Measurements from ENCODE around the gene CFAP206.
"Not testable (repeated sequence)": the region's sequence is repeated elsewhere in the genome, so short reads cannot be mapped to it uniquely, and the experiment has no call there.

CFAP206 gene

DNA sequence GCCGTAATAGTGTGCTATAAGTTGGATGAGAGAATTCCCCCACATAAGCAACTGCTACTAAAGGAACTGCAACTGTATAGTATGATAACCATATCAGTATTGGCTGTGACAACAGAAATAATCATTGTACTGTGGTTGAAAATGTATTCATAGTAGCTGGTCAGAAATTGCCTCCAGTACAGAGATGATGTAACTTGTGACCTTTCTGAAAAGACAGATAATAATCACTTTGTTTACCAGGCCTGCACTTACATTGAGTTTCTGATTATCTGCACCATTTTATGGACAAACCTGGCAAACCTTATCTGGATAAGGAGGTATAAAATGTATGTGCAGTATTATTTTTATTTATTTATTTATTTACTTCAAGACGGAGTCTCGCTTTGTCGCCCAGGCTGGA, 19.0 kb downstream of the CFAP206 start:
- no peak for DNase-seq (ENCODE audit: low read depth)

- no peak for DNase-seq (ENCODE audit: low read depth)
Measured at GRCh38 chr6:87430499-87430898, 22.7 kb downstream of the CFAP206 start.

DNA sequence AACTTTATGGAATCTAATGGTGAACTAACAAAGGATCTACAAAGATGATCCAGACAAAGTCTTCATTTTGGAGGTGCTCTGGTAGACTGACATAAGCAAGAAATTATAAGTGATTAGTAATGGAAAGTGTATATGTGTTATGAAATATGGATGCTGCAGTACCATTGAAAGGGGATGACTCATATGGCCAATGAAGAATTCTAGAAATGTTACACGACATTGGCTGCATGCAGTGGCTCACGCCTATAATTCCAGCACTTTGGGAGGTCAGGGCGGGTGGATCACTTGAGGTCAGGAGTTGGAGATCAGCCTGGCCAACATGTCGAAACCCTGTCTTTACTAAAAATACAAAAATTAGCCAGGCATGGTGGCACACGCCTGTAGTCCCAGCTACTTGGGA, 23.5 kb downstream of the CFAP206 start:
- DNase-seq (ENCODE audit: low read depth): no peak

GRCh38 chr6:87436435-87436834, 28.7 kb downstream of the CFAP206 start:
- DNase-seq (ENCODE audit: low read depth): peak; percentile 9

GRCh38 chr6:87441711-87442110, 33.9 kb downstream of the CFAP206 start:
- no peak for DNase-seq (ENCODE audit: low read depth)

- no peak for DNase-seq (ENCODE audit: low read depth)
Measured at GRCh38 chr6:87444362-87444761, 36.6 kb downstream of the CFAP206 start.

- DNase-seq (ENCODE audit: low read depth): no peak
Measured at GRCh38 chr6:87465051-87465450, 57.3 kb downstream of the CFAP206 start.

DNA sequence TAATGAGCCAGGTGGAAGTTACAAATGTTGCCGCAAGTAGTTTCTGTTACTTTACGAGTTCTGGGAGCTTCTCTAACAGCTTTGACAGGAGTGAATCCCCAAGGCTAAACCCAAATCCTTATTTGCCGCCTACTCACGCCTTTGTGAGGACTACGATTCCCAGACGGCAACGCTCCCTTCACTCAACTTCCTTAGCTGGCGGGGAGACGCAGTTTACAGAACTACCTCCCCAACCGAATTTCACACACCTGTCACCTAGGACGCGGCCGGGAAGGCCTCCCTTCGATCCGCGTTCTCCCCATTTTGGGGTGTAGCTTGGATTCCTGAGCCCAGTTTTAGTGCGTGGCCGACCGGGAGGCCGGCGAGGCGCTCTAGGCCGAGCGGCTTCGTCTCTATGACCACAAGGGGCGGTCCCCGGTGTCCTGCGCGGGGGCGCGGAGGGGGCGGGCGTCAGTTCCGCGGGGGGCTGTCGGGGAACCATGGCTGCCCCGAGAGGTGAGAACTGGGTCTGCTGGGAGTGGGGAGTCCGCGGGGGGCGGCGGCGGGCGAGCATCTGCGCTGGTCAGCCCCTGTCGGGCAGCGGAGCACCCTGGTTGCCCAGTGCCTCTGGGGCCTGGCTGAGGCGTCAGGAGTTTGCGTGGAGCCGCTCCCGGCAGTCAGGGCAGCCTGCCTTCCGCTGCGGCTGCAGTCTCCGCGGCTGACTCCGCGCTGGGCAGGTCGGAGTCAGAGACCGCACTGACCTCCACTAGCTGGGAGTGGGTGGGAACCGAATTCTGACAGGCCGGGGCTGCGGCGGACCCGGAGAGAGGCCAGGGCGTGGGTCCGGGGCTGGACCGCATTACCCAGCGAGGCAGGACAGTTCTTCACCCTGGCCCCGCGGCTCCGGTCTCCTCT, 65.0 kb downstream of the CFAP206 start, which contains the start of gene SLC35A1:
Gene SLC35A1 (plus strand): TSS at position 450 of the 894 bp plus-strand sequence. CDS start 30 bp downstream, at position 480.
- DNase-seq (ENCODE audit: low read depth): peak; percentile 79

DNA sequence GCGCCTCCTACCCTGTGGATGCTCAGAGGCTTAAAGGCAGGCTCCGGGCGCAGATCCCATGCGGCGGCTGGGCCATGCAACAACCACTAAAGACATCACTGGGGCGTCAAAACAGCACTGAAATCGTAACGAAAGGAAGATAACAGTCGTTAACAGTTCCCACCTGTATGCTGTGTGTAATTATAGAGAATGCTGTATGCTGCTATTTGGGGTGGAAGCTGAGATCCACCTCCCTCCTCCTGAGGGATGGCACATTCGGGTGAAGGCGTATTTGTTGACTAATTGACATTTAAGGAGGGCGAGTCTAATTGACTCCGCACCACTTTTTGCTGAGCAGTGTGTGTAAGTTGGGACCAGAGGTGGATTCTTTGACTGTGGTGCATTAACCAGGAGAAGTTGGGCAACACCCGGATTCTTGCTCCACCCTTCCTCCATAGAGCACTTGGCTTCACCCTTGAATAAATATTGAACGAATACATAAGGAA, 65.7 kb downstream of the CFAP206 start:
- DNase-seq (ENCODE audit: low read depth): no peak

GRCh38 chr6:87481931-87482330, 74.2 kb downstream of the CFAP206 start:
- no peak for DNase-seq (ENCODE audit: low read depth)

DNA sequence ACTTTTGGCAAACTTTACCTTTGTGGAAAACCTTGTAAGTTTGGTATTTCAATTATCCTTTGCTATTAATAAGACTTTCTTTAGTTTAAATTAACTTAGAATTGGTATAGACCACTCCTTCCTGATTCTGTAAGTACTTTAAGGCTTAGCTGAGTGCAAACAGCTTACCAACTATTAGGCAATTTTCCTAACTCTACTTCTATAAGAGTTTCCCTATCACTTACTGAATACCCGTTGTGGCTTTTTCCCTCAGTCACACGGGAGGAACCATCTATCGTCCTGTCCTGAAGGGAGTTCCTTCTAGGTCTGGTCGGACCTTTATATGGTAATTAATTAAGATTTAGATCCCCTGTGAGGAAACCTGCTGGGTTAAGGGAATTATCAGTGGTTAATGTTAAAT, 74.6 kb downstream of the CFAP206 start:
- no peak for DNase-seq (ENCODE audit: low read depth)

DNA sequence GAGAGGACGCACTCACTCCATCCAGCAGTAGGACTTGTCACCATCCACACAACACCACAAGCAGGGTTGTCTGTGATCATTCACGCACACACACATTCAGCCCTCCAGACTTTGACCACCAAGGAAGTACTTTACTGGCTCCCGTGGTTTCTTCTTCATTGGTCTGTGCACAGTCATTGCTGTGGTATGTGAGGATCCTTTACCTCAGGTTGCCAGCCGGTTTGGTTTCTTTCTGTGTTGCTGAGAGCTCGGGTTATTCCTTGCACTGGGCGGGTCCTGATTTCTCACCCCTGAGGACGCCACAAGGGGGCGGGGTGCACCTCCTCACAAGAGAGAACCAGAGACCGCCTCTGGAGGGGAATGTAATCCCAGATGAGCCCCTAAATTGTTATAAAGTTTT, 76.2 kb downstream of the CFAP206 start:
- DNase-seq (ENCODE audit: low read depth): no peak

DNA sequence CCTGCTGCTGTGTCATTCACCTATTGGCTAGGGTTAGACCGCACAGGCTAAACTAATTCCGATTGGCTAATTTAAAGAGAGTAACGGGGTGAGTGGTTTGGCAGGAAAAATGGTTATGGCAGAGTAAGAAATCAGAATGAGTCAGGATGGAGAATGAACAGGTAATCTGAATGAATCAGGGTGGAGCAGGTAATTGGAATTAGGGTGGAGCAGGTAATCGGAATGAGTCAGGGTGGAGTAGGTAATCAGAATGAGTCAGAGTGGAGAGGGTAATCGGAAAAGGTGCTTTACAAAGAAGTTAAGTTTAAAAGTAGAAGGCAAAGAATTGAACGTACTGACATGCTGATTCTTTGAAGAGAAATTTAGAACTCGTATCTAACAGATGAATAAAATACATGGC, 76.7 kb downstream of the CFAP206 start:
- DNase-seq (ENCODE audit: low read depth): no peak

DNA sequence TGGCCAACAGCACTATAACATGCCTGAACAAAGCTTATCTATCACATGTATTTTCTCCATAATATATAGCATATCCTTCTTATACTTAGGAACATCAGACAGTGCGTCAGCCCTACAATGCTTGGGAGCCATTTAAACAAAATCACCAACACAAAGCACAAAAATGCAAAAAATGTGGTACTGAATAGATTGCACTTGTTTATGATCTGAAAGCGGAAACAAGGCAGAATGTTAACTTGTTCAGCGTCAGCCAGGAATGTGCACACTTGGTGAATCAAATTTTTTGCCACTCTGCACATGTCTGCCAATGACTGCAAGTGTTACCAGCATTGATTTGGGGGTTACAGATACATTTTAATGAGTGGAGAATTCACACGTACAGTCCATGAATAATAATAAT, 79.8 kb downstream of the CFAP206 start:
- DNase-seq (ENCODE audit: low read depth): no peak

- DNase-seq (ENCODE audit: low read depth): not testable (repeated sequence)
Measured at GRCh38 chr6:87489326-87489725, 81.6 kb downstream of the CFAP206 start.

GRCh38 chr6:87494761-87495422, 87.1 kb downstream of the CFAP206 start:
- no peak for DNase-seq (ENCODE audit: low read depth)

DNA sequence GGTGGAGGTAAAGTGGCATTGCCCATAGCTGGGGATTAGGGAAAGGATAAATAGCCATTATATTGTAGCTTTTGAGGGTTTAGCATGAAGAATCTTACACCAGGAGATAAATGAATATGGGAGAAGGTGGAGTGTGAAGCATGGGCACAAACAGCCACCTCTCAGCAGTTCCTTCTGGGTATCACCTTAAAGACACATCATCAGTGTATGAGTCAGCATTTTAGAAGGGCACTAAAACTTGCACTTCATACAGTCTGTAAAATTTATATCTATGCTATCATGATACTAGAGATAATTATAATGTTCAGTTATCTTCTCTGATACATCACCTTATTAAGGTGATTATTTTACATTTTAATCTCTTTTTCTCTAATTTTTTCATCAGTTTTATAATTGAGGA, 90.3 kb downstream of the CFAP206 start:
- DNase-seq (ENCODE audit: low read depth): no peak

GRCh38 chr6:87501809-87502572, 94.2 kb downstream of the CFAP206 start:
- no peak for DNase-seq (ENCODE audit: low read depth)

DNA sequence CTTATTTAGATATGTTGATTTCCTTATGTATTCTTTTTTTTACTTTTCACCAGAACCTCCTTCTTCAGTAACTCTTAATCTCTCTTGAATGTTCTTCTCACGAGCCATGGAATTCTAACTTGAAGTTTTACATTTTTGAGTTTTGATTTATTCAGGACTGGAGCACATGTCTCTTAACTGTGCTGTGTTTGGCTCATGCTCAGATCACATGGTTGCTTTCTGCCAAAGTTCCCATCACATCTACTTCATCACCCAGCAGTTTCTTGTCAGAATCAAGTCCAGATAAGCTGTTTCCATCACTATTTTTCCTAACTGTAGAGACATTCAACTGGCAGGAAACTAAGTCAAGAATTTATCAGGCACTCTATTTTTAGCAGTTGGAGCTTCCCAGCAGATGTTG, 96.7 kb downstream of the CFAP206 start:
- no peak for DNase-seq (ENCODE audit: low read depth)

Measured in activated T-cell treated with anti-CD3 and anti-CD28 coated beads for 24 hours (primary cell).